IMR-90 (cell line): ENCODE results near the gene USP4. TPM values are rescaled to one million over a fixed set of nuclear protein-coding genes. Genes with fewer than 3 reads are reported as not detected.
A peak's percentile ranks its signal among the peaks of the same experiment; 100 is the strongest.
"Not testable (repeated sequence)": the region's sequence is repeated elsewhere in the genome, so short reads cannot be mapped to it uniquely, and the experiment has no call there.

Experiments
- ATAC-seq: fragments of 200-7000 bp; cut with Tn5 transposase; 2 replicates; pipeline ENCODE4 v1.9.1; 2020; ENCODE audit warnings: low read depth, mild to moderate bottlenecking, moderate library complexity
- BruUV-seq: library from RNA; stranded (reverse); fragments of 400-500 nt; replicated peaks from 2 replicates; lab custom pipeline; 2021; lab: Mats Ljungman, UMichigan
- CTCF ChIA-PET: fragments of 300-600 bp; formaldehyde crosslinking; extraction: SDS; loops from one replicate; lab custom pipeline; 2021; ENCODE audit warnings: antibody characterized with exemption; lab: Yijun Ruan, JAX
- POLR2A ChIA-PET: fragments of 300-600 bp; sonication (Branson Sonifier 250); formaldehyde crosslinking; loops from one replicate; lab custom pipeline; 2022; ENCODE audit warnings: antibody characterized with exemption; ENCODE audit not compliant: unreplicated experiment; lab: Charles Lee
- DNase-seq: peaks from one replicate; pipeline ENCODE4 v3.0.0; 2013
- H2AFZ ChIP-seq: replicated peaks from 2 replicates; pipeline ENCODE3; 2013; ENCODE audit warnings: low read length, mild to moderate bottlenecking; ENCODE audit not compliant: poor library complexity
- H2AK5ac ChIP-seq: 2 replicates; pipeline ENCODE4 v1.6.1; 2013; ENCODE audit warnings: low read depth, low read length, inconsistent platforms
- H2AK9ac ChIP-seq: replicated peaks from 2 replicates; pipeline ENCODE3; 2013; ENCODE audit warnings: mild to moderate bottlenecking, low read depth, low read length, moderate library complexity; ENCODE audit not compliant: poor library complexity
- H2BK120ac ChIP-seq: 2 replicates; pipeline ENCODE4 v1.6.1; 2013; ENCODE audit warnings: low read depth, low read length, inconsistent platforms
- H2BK15ac ChIP-seq: 3 replicates; pipeline ENCODE4 v1.6.1; 2013; ENCODE audit warnings: low read depth, low read length, inconsistent platforms
- H2BK20ac ChIP-seq: 2 replicates; pipeline ENCODE4 v1.6.1; 2013; ENCODE audit warnings: low read depth, mild to moderate bottlenecking, inconsistent platforms, low read length, moderate library complexity
- H2BK5ac ChIP-seq: 2 replicates; pipeline ENCODE4 v1.6.1; 2013; ENCODE audit warnings: mild to moderate bottlenecking, low read depth, low read length, inconsistent platforms; ENCODE audit not compliant: poor library complexity, severe bottlenecking
- H3K14ac ChIP-seq: replicated peaks from 2 replicates; pipeline ENCODE4 v1.6.1; 2013; ENCODE audit warnings: low read depth, low read length, inconsistent platforms
- H3K18ac ChIP-seq: 2 replicates; pipeline ENCODE4 v1.6.1; 2013; ENCODE audit warnings: low read depth, low read length, control low read depth
- H3K23ac ChIP-seq: 2 replicates; pipeline ENCODE4 v1.6.1; 2013; ENCODE audit warnings: low read depth, low read length, inconsistent platforms
- H3K27ac ChIP-seq: 2 replicates; pipeline ENCODE4 v1.5.1; 2013; ENCODE audit warnings: mild to moderate bottlenecking, control low read depth, low read length; ENCODE audit not compliant: insufficient read depth
- H3K27me3 ChIP-seq: 2 replicates; pipeline ENCODE4 v1.6.1; 2013; ENCODE audit warnings: low read length; ENCODE audit not compliant: control insufficient read depth, insufficient read depth
- H3K36me3 ChIP-seq: 2 replicates; pipeline ENCODE4 v1.6.1; 2013; ENCODE audit warnings: low read length, mixed read lengths; ENCODE audit not compliant: control insufficient read depth, insufficient read depth
- H3K4ac ChIP-seq: 2 replicates; pipeline ENCODE4 v1.6.1; 2013; ENCODE audit warnings: low read depth, low read length, inconsistent platforms
- H3K4me1 ChIP-seq: 2 replicates; pipeline ENCODE4 v1.6.1; 2013; ENCODE audit warnings: low read length, mixed read lengths; ENCODE audit not compliant: control insufficient read depth, insufficient read depth
- H3K4me2 ChIP-seq: 2 replicates; pipeline ENCODE4 v1.6.1; 2013; ENCODE audit warnings: low read depth, mild to moderate bottlenecking, control low read depth, low read length, moderate library complexity
- H3K4me3 ChIP-seq: 2 replicates; pipeline ENCODE4 v1.5.1; 2013; ENCODE audit warnings: low read depth, mild to moderate bottlenecking, control low read depth, low read length, moderate library complexity; ENCODE audit not compliant: insufficient read depth
- H3K56ac ChIP-seq: 2 replicates; pipeline ENCODE4 v1.6.1; 2013; ENCODE audit warnings: low read length, inconsistent platforms; ENCODE audit not compliant: insufficient read depth; ENCODE audit errors: extremely low read depth
- H3K79me1 ChIP-seq, 2 experiments: 2 replicates each; pipeline ENCODE4 v1.6.1; 2013; ENCODE audit warnings: low read length in 2 of 2, inconsistent platforms in 1 of 2, low read depth in 1 of 2
- H3K9ac ChIP-seq: 2 replicates; pipeline ENCODE4 v1.6.1; 2013; ENCODE audit warnings: low read depth, low read length, control low read depth
- H3K9me1 ChIP-seq: 2 replicates; pipeline ENCODE4 v1.6.1; 2013; ENCODE audit warnings: low read length, inconsistent platforms; ENCODE audit not compliant: insufficient read depth
- H3K9me3 ChIP-seq: 2 replicates; pipeline ENCODE4 v1.6.1; 2013; ENCODE audit warnings: low read length; ENCODE audit not compliant: control insufficient read depth, insufficient read depth
- H4K20me1 ChIP-seq: 2 replicates; pipeline ENCODE4 v1.6.1; 2013; ENCODE audit warnings: low read length, inconsistent platforms; ENCODE audit not compliant: insufficient read depth
- H4K5ac ChIP-seq: 2 replicates; pipeline ENCODE4 v1.6.1; 2013; ENCODE audit warnings: mild to moderate bottlenecking, low read depth, low read length, control low read depth
- H4K8ac ChIP-seq, 2 experiments: 2 replicates each; pipeline ENCODE4 v1.6.1; 2013; ENCODE audit warnings: low read depth in 2 of 2, low read length in 2 of 2, control low read depth in 1 of 2, inconsistent platforms in 1 of 2
- H4K91ac ChIP-seq: 2 replicates; pipeline ENCODE4 v1.6.1; 2013; ENCODE audit warnings: low read depth, low read length, inconsistent platforms; ENCODE audit not compliant: insufficient read depth
- WGBS, 2 experiments: methylation state at CpG; one replicate each; pipeline versions ENCODE4 v1.1.5 to v1.1.7; 2013; ENCODE audit warnings: missing lambda C conversion rate in 2 of 2; ENCODE audit not compliant: insufficient read length in 1 of 2; ENCODE audit errors: extremely low coverage in 2 of 2; 5-methylcytosine and 5-hydroxymethylcytosine counted together
- dilution Hi-C: fragments of 300-500 bp; cut with HindIII; formaldehyde crosslinking; loops from one replicate; pipeline ENCODE4 v1.14.3; 2018; ENCODE audit warnings: low sequenced_read_pairs; ENCODE audit not compliant: unreplicated experiment
- in situ Hi-C: fragments of 300-500 bp; cut with MboI; formaldehyde crosslinking; loops from 3 replicates; pipeline ENCODE4 v1.14.3; 2019; ENCODE audit warnings: low sequenced_read_pairs, inconsistent platforms, mixed read lengths
- intact Hi-C: fragments of 100-400 bp; cut with micrococcal nuclease; formaldehyde crosslinking; loops from 2 replicates; pipeline ENCODE4 v1.10.0; 2022
- polyA plus RNA-seq, 3 experiments: library from polyadenylated mRNA; depleted of rRNA; stranded (reverse); fragments of >200 nt; gene quantifications; 2 replicates each; pipeline ENCODE4 v1.2.3, GENCODE V29; 2012; ENCODE audit warnings: low replicate concordance in 1 of 3
- total RNA-seq: library from RNA; depleted of rRNA; stranded (reverse); fragments of >200 nt; gene quantifications from 2 replicates; pipeline ENCODE4 v1.2.3, GENCODE V29; 2012

The USP4 gene
- total and polyA plus RNA-seq, 2 of the 4 experiments (the other 2 are of a cell fraction) = 29.9 to 42.3 TPM

GRCh38 chr3:49328350-49328749 lies 11.5 kb downstream of the USP4 start:
- BruUV-seq, H2BK120ac ChIP-seq, H3K56ac ChIP-seq, H4K5ac ChIP-seq, DNase-seq, H3K14ac ChIP-seq, H3K4ac ChIP-seq, H2BK20ac ChIP-seq, dilution Hi-C loops, H4K91ac ChIP-seq, H4K20me1 ChIP-seq, H3K27me3 ChIP-seq, H3K18ac ChIP-seq, H3K4me3 ChIP-seq, in situ Hi-C loops, H4K8ac ChIP-seq, H2AFZ ChIP-seq, H3K9me1 ChIP-seq, H2BK15ac ChIP-seq, H3K9ac ChIP-seq, ATAC-seq, H3K9me3 ChIP-seq, H2AK9ac ChIP-seq, intact Hi-C loops, CTCF ChIA-PET, H3K4me2 ChIP-seq, H3K4me1 ChIP-seq, H2AK5ac ChIP-seq, POLR2A ChIA-PET, H3K27ac ChIP-seq, H3K23ac ChIP-seq: not testable (repeated sequence)
- 80% methylated on average over 1 of the region's 2 CpGs; no CpG with 5 or more reads in 1 of the 2 experiments for WGBS, 2 experiments
- Histone ChIP-seq H2BK5ac (peak overlapping the region; percentile 41), H3K79me1 (peaks cover 23 to 50% of the 10 kb centered on the region in 2 experiments; a peak in 3 of 4 replicates), H3K36me3 (peaks cover 56% of the 10 kb centered on the region)
